NCI-H1092 treated with DMSO at 0.1 percent for 48 hours (cell line): ENCODE measurements around the gene PPL.
A peak's percentile ranks its signal among the peaks of the same experiment; 100 is the strongest.

Experiments used
- DNase-seq: peaks from one replicate; lab custom pipeline; 2025; lab: John Stamatoyannopoulos, UW

The PPL gene

GRCh38 chr16:4884972-4885874 lies 51.7 kb downstream of the PPL start:
- no peak for DNase-seq

GRCh38 chr16:4884209-4884608 lies 52.7 kb downstream of the PPL start:
- DNase-seq: no peak

GRCh38 chr16:4883501-4883900 lies 53.4 kb downstream of the PPL start:
- no peak for DNase-seq

GRCh38 chr16:4882633-4883285 lies 54.2 kb downstream of the PPL start:
- peak; percentile 17 for DNase-seq

- no peak for DNase-seq
Measured at GRCh38 chr16:4882000-4882632, 54.8 kb downstream of the PPL start.

- no peak for DNase-seq
Measured at GRCh38 chr16:4880006-4880580, 56.9 kb downstream of the PPL start.

GRCh38 chr16:4879049-4879448 lies 57.9 kb downstream of the PPL start:
- DNase-seq: no peak

GRCh38 chr16:4877380-4877685 lies 59.6 kb downstream of the PPL start:
- no peak for DNase-seq

- no peak for DNase-seq
Measured at GRCh38 chr16:4876646-4877379, 60.1 kb downstream of the PPL start.

GRCh38 chr16:4874666-4875065 lies 62.3 kb downstream of the PPL start:
- DNase-seq: no peak

- no peak for DNase-seq
Measured at GRCh38 chr16:4873091-4873490, 63.9 kb downstream of the PPL start.

- DNase-seq: no peak
Measured at GRCh38 chr16:4871071-4871470, 65.9 kb downstream of the PPL start.

- no peak for DNase-seq
Measured at GRCh38 chr16:4870138-4870671, 66.7 kb downstream of the PPL start.

- DNase-seq: no peak
Measured at GRCh38 chr16:4869147-4869805, 67.7 kb downstream of the PPL start.

GRCh38 chr16:4868535-4868934 lies 68.4 kb downstream of the PPL start:
- DNase-seq: no peak

- DNase-seq: no peak
Measured at GRCh38 chr16:4868026-4868425, 68.9 kb downstream of the PPL start.

- no peak for DNase-seq
Measured at GRCh38 chr16:4866586-4866985, 70.4 kb downstream of the PPL start.

- no peak for DNase-seq
Measured at GRCh38 chr16:4865231-4865860, 71.6 kb downstream of the PPL start.

GRCh38 chr16:4864728-4865127 lies 72.2 kb downstream of the PPL start:
- DNase-seq: no peak

- DNase-seq: no peak
Measured at GRCh38 chr16:4862639-4863038, 74.3 kb downstream of the PPL start.
